LNCAP (cell line): ENCODE data around the gene MORN1.

Source experiments
- CTCF ChIP-seq: fragments of 450-650 bp; IDR thresholded peaks from 2 replicates; pipeline ENCODE4 v1.5.1; 2017; ENCODE audit warnings: mild to moderate bottlenecking

The MORN1 gene

GRCh38 chr1:2288311-2288710 lies 103.0 kb downstream of the MORN1 start:
- TF ChIP-seq CTCF, result no peak

- no peak for TF ChIP-seq CTCF
These were observed 103.7 kb downstream of the MORN1 start for GRCh38 chr1:2287649-2288048.

GRCh38 chr1:2286923-2287322 lies 104.4 kb downstream of the MORN1 start:
- no peak for TF ChIP-seq CTCF

- no peak for TF ChIP-seq CTCF
These were observed 106.4 kb downstream of the MORN1 start for GRCh38 chr1:2284932-2285331.

- no peak for TF ChIP-seq CTCF
These were observed 107.1 kb downstream of the MORN1 start for GRCh38 chr1:2283991-2284895.

GRCh38 chr1:2283371-2283990 lies 107.9 kb downstream of the MORN1 start:
- TF ChIP-seq CTCF, result no peak

- TF ChIP-seq CTCF, result no peak
These were observed 108.6 kb downstream of the MORN1 start for GRCh38 chr1:2282556-2283270.
